ENCODE results near the gene STN1.

- no peak for TF ChIP-seq CTCF (IDR thresholded peaks at IDR 0.05; ENCODE audit: low read depth, low read length)
- no peak for TF ChIP-seq EZH2phosphoT487 (IDR thresholded peaks at IDR 0.05; ENCODE audit: low read depth)
Observed at GRCh38 chr10:103916254-103916653, 1.7 kb downstream of the STN1 start.

Measured in OCI-LY3 (cell line).